Medulla oblongata (tissue), 1 donor: ENCODE measurements around the gene ZNF786.
A peak's percentile ranks its signal among the peaks of the same experiment; 100 is the strongest.
"Not testable (repeated sequence)": the region's sequence is repeated elsewhere in the genome, so short reads cannot be mapped to it uniquely, and the experiment has no call there.

Source experiments
- DNase-seq: peaks from one replicate; pipeline ENCODE4 v3.0.0-alpha.2; 2015; ENCODE audit errors: extremely low spot score

ZNF786 gene

DNA sequence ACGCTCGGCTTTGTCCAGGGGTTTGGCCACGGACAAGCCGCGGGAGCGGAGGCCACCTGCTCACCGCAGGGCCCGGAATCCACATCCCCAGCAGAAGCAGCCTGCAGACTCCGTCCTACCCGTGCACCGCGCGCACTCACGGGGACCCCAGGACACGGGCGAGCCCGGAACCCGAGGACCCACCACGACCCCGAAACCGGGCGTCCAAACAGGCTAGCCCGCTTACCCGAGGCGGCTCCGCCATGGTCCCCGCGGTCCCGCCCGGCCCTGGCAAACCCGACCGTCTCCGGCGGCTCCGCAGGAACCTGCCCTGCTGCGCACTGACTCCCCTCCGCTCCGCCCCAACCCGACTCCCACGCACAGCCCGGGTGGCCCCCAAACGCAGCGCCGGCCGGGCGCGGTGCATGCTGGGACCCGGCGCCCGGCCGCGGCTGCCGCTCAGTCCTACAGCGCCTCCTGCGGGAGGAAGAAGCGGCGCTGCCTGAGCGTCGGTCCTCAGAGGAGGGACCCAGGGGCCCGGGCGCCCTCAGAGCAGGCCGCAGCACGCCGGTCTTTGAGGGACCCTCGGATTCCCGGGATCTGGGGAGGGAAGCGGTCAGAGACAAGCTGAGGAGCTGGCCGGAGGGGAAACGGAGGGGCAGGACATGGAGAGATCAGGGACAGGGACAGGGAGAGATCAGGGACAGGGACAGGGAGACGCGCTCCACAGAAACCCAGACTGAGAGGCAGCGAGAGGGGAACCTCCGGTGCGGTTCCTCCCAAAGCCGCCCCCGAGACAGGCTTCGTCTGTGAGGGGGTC is at the start of gene ZNF786:
Gene ZNF786, minus strand, starts transcription at position 322 of the 799 bp plus-strand sequence. Its CDS starts 78 bp downstream, at position 244.
- DNase-seq: peak; percentile 94

- no peak for DNase-seq
These were observed 45.6 kb upstream of the ZNF786 start for GRCh38 chr7:149136118-149136517.

GRCh38 chr7:149133028-149133710 is 42.7 kb upstream of the ZNF786 start:
- no peak for DNase-seq

- no peak for DNase-seq
These were observed 40.2 kb upstream of the ZNF786 start for GRCh38 chr7:149130572-149131198.

DNA sequence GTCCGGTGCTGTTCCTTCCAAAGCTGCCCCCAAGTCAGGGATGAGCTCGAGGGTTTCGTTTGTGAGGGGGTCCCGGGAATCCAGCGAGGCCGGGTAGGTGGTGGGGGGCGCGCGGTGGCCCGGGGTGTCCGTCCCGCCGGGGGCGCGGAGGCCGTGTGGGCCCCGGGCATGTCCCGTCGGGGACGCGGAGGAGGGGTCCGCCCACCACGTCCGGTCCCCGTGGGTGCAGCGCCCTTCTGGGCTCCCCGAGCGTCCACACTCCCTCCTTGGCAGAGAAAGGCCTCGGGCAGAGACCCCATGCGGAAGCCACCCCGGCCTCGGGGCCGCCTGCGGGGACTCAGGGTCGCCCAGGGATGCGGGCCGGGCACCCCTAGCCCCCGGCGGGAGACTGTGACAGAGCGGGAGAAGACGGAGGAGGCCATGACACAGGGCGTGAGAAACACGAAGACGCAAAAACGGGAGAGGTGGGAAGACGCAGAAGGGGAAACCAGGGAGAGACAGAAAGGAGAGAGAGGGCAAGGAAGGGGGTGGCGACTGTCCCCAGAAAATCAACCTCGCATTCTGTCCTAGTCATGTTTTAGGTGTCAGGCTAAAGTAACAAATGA is 36.2 kb upstream of the ZNF786 start:
- DNase-seq: peak; percentile 66

- peak; percentile 95 for DNase-seq
These were observed 35.5 kb upstream of the ZNF786 start, which contains the start of gene ZNF425 for GRCh38 chr7:149125863-149126661. Gene ZNF425 (minus strand): TSS chr7:149126324. CDS start chr7:149126213, 111 bp downstream.

- DNase-seq: peak; percentile 9
These were observed 34.8 kb upstream of the ZNF786 start for GRCh38 chr7:149125189-149125862.

DNA sequence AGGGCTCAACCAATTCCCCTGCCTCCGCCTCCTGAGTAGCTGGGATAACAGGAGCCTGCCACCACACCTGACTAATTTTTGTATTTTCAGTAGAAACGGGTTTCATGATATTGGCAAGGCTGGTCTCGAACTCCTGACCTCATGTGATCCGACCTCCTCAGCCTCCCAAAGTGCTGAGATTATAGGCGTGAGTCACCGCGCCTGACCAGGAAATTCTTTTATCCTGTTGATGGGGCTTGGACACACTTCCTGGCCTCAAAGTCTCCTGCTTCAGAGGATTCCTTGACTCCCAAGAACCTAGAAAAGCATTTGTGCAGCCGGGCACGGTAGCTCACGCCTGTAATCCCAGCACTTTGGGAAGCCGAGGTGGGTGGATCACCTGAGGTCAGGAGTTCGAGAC is 19.5 kb upstream of the ZNF786 start:
- no peak for DNase-seq

DNA sequence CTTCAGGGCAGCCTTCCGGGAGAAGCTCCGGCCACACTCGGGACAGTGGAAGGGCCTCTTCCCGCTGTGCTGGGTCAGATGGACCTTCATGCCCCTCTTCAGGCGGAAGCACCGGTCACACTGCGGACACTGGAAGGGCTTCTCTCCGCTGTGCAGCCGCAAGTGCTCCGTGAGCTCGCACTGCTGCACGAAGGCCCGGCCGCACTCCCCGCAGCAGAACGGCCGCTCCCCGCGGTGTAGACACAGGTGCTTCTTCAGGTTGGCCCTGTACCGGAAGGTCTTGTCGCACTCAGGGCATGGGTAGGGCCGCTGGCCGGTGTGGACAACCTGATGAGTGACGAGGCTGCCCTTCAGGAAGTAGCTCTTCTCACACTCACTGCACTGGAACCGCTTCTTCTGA is 14.2 kb upstream of the ZNF786 start:
- DNase-seq: no peak

DNA sequence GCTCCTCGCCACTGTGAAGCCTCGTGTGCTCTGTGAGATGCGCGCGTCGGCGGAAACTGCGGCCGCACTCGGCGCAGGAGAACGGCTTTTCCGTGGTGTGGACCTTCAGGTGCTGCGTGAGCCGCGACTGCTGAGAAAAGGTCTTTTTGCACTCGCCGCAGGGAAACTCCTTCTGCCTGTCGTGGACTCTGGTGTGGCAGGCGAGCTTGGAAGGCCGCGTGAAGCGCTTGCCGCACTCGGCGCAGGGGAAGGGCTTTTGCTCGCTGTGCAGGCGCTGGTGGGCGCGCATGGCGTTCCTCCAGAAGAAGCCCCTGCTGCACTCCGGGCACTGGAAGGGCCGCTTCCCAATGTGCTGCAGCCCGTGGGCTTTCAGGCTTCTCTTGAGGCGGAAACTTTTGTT is 13.7 kb upstream of the ZNF786 start:
- DNase-seq: no peak

GRCh38 chr7:149103424-149103823 is 12.9 kb upstream of the ZNF786 start:
- DNase-seq: no peak

DNA sequence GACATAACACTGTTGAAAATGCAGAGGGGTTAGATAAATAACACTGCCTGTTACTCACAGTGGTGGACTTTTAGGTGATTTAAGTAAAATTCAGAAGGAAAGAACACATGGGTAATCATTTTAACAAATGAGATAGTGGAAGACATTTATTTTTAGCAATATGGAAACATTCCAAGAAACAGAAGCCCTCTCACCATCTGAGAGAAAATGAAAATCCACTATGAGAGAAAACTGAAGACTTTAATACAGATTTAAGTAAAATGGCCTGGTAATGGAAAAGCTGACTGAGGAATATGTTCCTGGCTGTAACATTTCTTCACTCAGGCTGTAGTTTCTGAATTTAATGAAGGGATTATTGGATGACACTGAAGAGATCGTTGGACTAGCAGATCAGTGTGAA is 12.1 kb upstream of the ZNF786 start:
- DNase-seq: no peak

GRCh38 chr7:149100821-149101220 is 10.3 kb upstream of the ZNF786 start:
- DNase-seq: no peak

GRCh38 chr7:149099058-149099457 is 8.5 kb upstream of the ZNF786 start:
- no peak for DNase-seq

DNA sequence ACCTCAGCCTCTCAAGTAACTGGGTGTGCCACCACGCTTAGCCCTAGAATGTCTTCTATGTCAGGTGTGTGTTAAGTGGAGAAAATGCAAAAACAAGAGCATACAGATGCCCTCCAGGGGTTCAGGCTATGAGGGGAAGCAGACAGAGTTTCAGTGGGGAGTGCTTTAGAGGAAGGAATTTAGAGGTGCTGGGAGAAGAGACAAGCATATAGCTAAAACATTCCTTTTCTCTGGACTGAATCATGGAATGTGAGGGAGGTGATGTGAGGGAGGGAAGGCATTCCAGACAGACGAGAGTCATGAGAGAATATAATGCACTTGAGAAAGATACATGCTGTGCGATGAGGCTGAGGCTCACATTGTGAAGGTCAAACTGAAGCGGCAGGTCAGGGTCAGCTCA is 6.6 kb upstream of the ZNF786 start:
- DNase-seq: no peak

DNA sequence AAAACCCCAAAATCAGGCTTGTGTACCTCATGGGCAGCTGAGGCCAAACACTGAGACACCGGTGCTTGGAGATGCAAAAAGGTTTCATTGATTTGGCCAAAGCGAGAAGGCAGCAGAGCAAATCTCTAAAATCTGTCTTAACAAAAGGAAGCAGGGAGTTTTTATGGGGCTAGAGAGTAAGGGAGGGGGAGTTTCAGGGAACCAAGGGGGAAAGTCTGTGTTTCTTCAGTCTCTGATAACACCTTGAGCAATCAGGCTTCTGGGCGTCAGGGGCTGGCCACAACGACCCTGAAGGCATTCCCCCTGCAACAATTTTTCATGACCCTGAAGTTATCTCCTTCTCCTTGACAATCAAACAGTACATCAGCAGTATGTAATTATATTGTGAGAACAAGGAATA is 2.7 kb upstream of the ZNF786 start:
- no peak for DNase-seq

DNA sequence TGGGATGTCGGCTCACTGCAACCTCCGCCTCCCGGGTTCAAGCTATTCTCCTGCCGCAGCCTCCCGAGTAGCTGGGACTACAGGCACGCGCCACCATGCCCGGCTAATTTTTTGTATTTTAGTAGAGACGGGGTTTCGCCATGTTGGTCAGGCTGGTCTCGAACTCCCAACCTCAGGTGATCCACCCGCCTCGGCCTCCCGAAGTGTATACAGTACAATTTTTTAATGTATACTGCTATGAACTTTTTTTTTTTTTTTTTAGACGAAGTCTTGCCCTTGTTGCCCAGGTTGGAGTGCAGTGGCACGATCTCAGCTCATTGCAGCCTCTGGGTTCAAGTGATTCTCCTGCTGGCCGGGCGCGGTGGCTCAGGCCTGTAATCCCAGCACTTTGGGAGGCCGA is 1.7 kb upstream of the ZNF786 start:
- not testable (repeated sequence) for DNase-seq

GRCh38 chr7:149087376-149087775 is 3.1 kb downstream of the ZNF786 start:
- no peak for DNase-seq

- DNase-seq: no peak
These were observed 4.7 kb downstream of the ZNF786 start for GRCh38 chr7:149085866-149086265.

DNA sequence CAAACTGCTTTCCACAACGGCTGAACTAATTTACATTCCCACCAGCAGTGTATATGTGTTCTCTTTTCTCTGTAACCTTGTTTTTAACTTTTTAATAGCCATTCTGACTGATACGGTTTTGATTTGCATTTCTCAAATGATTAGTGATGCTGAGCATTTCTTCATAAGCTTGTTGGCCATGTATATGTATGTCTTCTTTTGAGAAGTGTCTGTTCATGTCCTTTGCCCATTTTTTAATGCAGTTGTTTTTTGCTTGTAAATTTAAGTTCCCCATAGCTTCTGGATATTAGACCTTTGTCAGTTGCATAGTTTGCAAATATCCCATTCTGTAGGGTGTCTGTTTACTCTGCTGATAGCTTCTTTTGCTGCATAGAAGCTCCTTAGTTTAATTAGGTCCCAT is 6.1 kb downstream of the ZNF786 start:
- DNase-seq: no peak

DNA sequence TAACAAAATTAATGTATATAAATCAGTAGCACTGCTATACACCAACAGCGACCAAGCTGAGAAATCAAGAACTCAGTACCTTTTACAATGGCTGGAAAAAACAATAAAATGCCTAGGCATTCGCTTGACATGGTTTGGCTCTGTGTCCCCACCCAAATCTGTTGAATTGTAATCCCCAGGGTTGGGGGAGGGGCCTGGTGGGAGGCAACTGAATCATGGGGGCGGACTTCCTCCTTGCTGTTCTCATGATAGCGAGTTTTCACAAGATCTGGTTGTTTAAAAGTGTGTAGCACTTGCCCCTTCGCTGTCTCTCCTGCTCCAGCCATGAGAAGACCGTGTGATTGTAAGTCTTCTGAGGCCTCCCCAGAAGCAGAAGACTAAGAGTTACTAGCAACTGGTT is 8.6 kb downstream of the ZNF786 start:
- no peak for DNase-seq
